Measurements from ENCODE around the gene SPTAN1. TPM values are rescaled to one million over a fixed set of nuclear protein-coding genes. Genes with fewer than 3 reads are reported as not detected.
A peak's percentile ranks its signal among the peaks of the same experiment; 100 is the strongest.

Gene SPTAN1
- total RNA-seq, 1 experiment from 2014 or later, result 111 TPM

DNA sequence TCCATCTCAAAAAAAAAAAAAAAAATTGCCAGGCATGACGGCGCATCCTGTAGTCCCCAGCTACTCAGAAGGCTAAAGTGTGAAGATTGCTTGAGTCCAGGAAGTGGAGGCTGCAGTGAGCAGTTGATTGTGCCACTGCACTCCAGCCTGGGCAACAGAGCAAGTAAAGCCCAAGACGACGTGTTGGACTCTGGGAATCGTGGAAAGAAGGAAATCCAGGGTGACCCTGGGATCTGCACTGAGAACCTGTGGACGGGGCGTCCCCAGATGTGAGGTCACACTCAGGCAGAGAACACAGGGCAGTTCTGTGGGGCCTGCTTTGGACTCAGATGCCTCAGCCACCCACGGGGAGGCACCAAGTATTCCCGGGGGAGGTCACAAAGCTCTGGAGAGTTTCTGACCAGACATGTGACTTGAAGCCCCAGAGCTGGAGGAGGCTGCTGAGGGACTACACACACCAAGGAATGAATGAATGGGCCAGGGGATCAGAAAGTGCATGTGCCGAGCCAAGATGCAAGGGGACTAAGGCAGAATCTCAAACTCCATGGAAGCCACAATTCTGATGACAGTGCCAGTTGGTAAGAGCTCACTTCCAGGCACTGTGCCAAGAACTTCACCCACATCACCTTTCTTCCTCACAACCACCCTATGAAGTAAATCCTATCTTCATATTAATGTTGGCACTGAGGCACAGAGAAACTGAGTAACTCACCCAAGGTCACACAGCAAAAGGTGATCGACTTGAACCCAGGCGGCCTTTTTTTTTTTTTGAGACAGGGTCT is 91.3 kb downstream of the SPTAN1 start:
- H3K9me2 ChIP-seq (ENCODE audit: insufficient read depth), result no peaks in the 10 kb centered on the region
- no peaks in the 10 kb centered on the region for H4K20me1 ChIP-seq (ENCODE audit: insufficient read depth)
- H3K79me2 ChIP-seq (ENCODE audit: insufficient read depth, low read length), result peaks cover 70% of the 10 kb centered on the region
- intact Hi-C loops (cut with micrococcal nuclease), result loop anchor here (1.0 kb wide), 1 partner anchor 7 kb away; no protein-coding TSS in a partner anchor
- TF ChIP-seq, protein P1, sequence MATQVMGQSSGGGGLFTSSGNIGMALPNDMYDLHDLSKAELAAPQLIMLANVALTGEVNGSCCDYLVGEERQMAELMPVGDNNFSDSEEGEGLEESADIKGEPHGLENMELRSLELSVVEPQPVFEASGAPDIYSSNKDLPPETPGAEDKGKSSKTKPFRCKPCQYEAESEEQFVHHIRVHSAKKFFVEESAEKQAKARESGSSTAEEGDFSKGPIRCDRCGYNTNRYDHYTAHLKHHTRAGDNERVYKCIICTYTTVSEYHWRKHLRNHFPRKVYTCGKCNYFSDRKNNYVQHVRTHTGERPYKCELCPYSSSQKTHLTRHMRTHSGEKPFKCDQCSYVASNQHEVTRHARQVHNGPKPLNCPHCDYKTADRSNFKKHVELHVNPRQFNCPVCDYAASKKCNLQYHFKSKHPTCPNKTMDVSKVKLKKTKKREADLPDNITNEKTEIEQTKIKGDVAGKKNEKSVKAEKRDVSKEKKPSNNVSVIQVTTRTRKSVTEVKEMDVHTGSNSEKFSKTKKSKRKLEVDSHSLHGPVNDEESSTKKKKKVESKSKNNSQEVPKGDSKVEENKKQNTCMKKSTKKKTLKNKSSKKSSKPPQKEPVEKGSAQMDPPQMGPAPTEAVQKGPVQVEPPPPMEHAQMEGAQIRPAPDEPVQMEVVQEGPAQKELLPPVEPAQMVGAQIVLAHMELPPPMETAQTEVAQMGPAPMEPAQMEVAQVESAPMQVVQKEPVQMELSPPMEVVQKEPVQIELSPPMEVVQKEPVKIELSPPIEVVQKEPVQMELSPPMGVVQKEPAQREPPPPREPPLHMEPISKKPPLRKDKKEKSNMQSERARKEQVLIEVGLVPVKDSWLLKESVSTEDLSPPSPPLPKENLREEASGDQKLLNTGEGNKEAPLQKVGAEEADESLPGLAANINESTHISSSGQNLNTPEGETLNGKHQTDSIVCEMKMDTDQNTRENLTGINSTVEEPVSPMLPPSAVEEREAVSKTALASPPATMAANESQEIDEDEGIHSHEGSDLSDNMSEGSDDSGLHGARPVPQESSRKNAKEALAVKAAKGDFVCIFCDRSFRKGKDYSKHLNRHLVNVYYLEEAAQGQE (IDR thresholded peaks at IDR 0.05; ENCODE audit: low read depth), result no peak
- TF ChIP-seq RAD21 (IDR thresholded peaks at IDR 0.05; ENCODE audit: low read depth), result no peak
- no peak for TF ChIP-seq YY1 (IDR thresholded peaks at IDR 0.05; ENCODE audit: extremely low read depth, insufficient replicate concordance, low read depth, low read length)
- no peak for TF ChIP-seq SRF (IDR thresholded peaks at IDR 0.05; ENCODE audit: low read depth)
- no peak for TF ChIP-seq EZH2phosphoT487 (IDR thresholded peaks at IDR 0.05; ENCODE audit: borderline replicate concordance)
- TF ChIP-seq ZNF274 (IDR thresholded peaks at IDR 0.05; ENCODE audit: low read depth, low read length), result no peak
- no peak for TF ChIP-seq CBX3 (IDR thresholded peaks at IDR 0.05; ENCODE audit: low read depth)
- no peak for TF ChIP-seq ZFX (IDR thresholded peaks at IDR 0.05)
- no peak for TF ChIP-seq POLR2A (IDR thresholded peaks at IDR 0.05; ENCODE audit: borderline replicate concordance, extremely low read depth, insufficient read depth, insufficient read length)
- no peak for TF ChIP-seq FOSL1 (IDR thresholded peaks at IDR 0.05; ENCODE audit: low read depth)
- TF ChIP-seq, protein P2, sequence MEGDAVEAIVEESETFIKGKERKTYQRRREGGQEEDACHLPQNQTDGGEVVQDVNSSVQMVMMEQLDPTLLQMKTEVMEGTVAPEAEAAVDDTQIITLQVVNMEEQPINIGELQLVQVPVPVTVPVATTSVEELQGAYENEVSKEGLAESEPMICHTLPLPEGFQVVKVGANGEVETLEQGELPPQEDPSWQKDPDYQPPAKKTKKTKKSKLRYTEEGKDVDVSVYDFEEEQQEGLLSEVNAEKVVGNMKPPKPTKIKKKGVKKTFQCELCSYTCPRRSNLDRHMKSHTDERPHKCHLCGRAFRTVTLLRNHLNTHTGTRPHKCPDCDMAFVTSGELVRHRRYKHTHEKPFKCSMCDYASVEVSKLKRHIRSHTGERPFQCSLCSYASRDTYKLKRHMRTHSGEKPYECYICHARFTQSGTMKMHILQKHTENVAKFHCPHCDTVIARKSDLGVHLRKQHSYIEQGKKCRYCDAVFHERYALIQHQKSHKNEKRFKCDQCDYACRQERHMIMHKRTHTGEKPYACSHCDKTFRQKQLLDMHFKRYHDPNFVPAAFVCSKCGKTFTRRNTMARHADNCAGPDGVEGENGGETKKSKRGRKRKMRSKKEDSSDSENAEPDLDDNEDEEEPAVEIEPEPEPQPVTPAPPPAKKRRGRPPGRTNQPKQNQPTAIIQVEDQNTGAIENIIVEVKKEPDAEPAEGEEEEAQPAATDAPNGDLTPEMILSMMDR (IDR thresholded peaks at IDR 0.05 in 2 of 3, conservative IDR thresholded peaks at IDR 0.05 in 1 of 3; ENCODE audit: borderline replicate concordance in 1 of 3, insufficient read depth in 1 of 3, low read depth in 2 of 3, low read length in 2 of 3), result no peak
- TF ChIP-seq EZH2 (IDR thresholded peaks at IDR 0.05), result no peak
- TF ChIP-seq TCF7L2 (IDR thresholded peaks at IDR 0.05; ENCODE audit: borderline replicate concordance, extremely low read depth, insufficient read depth, insufficient read length), result no peak
- TF ChIP-seq, protein P3, sequence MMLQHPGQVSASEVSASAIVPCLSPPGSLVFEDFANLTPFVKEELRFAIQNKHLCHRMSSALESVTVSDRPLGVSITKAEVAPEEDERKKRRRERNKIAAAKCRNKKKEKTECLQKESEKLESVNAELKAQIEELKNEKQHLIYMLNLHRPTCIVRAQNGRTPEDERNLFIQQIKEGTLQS (IDR thresholded peaks at IDR 0.05), result no peak
- no peak for TF ChIP-seq EGR1 (IDR thresholded peaks at IDR 0.05; ENCODE audit: low read depth)
- no peak for TF ChIP-seq POLR2AphosphoS5 (IDR thresholded peaks at IDR 0.05; ENCODE audit: low read depth, low read length)
- no TSS peak for BruUV-seq (replicated peaks)
- H3K4me1 ChIP-seq (ENCODE audit: control insufficient read depth in 1 of 2, insufficient read depth in 2 of 2, low read length in 2 of 2), result peaks cover 10 to 23% of the 10 kb centered on the region in 2 experiments; a peak in 3 of 4 replicates
- no peaks in the 10 kb centered on the region for H3K27me3 ChIP-seq (ENCODE audit: insufficient read depth, low read length)
- no peak overlapping the region for H3K4me3 ChIP-seq (replicated peaks in 1 of 2; ENCODE audit: low read depth in 1 of 2, low read length in 2 of 2)
- no peaks in the 10 kb centered on the region for H3K9me3 ChIP-seq (ENCODE audit: control insufficient read depth in 1 of 2, insufficient read depth in 1 of 2, low read depth in 1 of 2, low read length in 2 of 2)
- H3K36me3 ChIP-seq (ENCODE audit: control insufficient read depth in 1 of 2, insufficient read depth in 2 of 2, low read length in 2 of 2), result peaks cover 0 to 9% of the 10 kb centered on the region in 2 experiments; a peak in 1 of 4 replicates
- DNase-seq (ENCODE audit: low read depth, low spot score), result no peak
- ChIA-PET POLR2A (interaction anchor here (0.8 to 1.5 kb wide), 2 partner anchors 41 to 80 kb away, joined by 3 to 4 read pairs; partner anchors contain the start of gene ZDHHC12), RAD21 (ENCODE audit: low non-redundant PET in 1 of 2, low total read pairs in 2 of 2, uncharacterized antibody in 2 of 2, unreplicated experiment in 2 of 2) (no interaction called here), CTCF (interaction anchor here (3.3 kb wide), 1 partner anchor 8 kb away, joined by 14 read pairs; no protein-coding TSS in a partner anchor)
- H3K9ac ChIP-seq (ENCODE audit: low read length), result 0 out of 2 replicates have a peak overlapping the region, but pooled peaks have one; percentile 14
- no peak overlapping the region for H2AFZ ChIP-seq (ENCODE audit: low read depth, low read length, poor library complexity, severe bottlenecking)
- peak overlapping the region; percentile 28; the same call in 1 of the 2 replicates for H3K4me2 ChIP-seq (ENCODE audit: low read length)
- ATAC-seq, result 0 out of 2 replicates have a peak, but pooled peaks have one; percentile 16
- H3K27ac ChIP-seq (ENCODE audit: low read depth, low read length), result no peak overlapping the region
